WTC11 (cell line): Measurements from ENCODE around the gene TUBB1.

Experiments
- TF ChIP-seq, protein P1 (sequence below): fragments of 200-600 bp; IDR thresholded peaks from 2 replicates; pipeline ENCODE4 v1.8.0; 2022; ENCODE audit warnings: antibody characterized with exemption
- TF ChIP-seq, protein P2 (sequence below): sonication (generic); formaldehyde crosslinking; IDR thresholded peaks from 2 replicates; pipeline ENCODE4 v1.8.0; 2022; ENCODE audit warnings: mild to moderate bottlenecking, missing genetic modification reagents

DNA sequence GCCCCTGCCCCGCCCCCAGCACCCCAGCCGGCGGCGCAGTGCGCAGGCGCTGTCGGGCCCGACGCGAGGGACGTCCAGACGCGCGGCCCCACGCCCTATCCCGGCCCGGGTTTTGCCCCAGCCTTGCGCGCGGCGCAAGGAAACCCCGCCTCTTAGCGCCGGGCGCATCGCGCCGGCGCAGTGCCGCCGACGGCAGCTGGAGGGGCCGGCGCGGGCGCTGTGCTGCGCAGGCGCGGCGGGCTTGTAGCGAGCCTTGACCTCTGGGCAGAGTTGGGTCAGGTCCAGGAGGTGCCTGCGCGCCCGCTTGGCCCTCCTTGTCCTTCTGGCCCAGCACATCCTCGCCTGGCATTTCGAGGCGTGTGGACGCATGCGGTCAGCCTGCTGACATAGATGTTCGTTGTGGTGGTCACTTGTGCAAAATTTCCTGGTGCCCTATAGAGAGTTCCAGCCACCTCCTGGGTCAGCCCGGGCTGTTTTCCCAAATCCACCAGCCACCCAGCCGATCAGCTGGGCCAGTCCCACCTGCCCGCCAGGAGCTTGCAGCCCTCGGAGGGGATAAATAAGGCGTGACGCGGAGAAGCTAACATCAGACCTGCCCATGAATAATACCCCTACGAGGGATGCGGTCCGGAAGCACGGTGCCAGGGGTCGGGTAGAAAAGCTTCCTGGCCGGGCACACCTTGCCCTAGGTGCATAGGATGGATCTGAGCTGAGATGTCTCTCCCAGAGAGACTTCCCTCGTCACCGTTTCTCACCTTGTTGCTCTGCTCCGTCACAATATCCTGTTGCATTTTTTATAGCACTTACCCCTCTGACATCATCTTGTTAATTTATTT is 23.8 kb downstream of the TUBB1 start:
- TF ChIP-seq, protein P1, sequence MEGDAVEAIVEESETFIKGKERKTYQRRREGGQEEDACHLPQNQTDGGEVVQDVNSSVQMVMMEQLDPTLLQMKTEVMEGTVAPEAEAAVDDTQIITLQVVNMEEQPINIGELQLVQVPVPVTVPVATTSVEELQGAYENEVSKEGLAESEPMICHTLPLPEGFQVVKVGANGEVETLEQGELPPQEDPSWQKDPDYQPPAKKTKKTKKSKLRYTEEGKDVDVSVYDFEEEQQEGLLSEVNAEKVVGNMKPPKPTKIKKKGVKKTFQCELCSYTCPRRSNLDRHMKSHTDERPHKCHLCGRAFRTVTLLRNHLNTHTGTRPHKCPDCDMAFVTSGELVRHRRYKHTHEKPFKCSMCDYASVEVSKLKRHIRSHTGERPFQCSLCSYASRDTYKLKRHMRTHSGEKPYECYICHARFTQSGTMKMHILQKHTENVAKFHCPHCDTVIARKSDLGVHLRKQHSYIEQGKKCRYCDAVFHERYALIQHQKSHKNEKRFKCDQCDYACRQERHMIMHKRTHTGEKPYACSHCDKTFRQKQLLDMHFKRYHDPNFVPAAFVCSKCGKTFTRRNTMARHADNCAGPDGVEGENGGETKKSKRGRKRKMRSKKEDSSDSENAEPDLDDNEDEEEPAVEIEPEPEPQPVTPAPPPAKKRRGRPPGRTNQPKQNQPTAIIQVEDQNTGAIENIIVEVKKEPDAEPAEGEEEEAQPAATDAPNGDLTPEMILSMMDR, result no peak
- TF ChIP-seq, protein P2, sequence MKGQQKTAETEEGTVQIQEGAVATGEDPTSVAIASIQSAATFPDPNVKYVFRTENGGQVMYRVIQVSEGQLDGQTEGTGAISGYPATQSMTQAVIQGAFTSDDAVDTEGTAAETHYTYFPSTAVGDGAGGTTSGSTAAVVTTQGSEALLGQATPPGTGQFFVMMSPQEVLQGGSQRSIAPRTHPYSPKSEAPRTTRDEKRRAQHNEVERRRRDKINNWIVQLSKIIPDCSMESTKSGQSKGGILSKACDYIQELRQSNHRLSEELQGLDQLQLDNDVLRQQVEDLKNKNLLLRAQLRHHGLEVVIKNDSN, result no peak
